ENCODE results near the gene MAP2K6. TPM values are rescaled to one million over a fixed set of nuclear protein-coding genes. Genes with fewer than 3 reads are reported as not detected.

The MAP2K6 gene
- total and polyA plus RNA-seq, 10 of the 15 experiments (the other 5 are each of a cell fraction or from before 2014, with no cell fraction given), result 15.6 to 70.3 (median 22.9) TPM

DNA sequence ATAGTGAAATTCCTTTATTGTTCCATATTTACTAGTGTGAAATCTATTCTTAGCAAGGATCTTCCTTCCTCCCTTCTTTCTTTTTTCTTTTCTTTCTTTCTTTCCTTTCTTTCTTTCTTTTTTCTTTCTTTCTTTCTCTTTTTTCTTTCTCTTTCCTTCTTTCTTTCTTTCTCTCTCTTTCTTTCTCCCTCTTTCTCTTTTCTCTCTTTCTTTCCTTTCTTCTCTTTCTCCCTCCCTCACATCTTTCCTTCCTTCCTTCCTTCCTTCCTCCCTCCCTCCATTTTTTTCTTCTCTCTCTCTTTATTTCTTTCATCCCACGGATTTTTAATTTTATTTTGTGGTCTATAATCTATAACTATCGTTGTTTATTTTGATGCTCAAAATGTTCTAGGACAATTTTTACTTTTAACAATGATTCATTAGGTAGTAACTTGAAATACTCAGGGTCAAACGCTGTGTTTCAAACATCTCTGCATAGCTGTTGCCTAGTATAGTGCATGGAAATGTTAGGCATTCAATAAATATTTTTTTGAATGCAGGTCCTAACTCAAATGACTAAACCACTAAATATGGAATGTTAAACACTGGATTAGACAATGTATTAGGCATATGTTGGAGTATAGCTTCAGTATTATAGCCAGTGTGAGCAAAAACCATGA is 178.3 kb downstream of the MAP2K6 start (continued):
- TF ChIP-seq, protein P1, sequence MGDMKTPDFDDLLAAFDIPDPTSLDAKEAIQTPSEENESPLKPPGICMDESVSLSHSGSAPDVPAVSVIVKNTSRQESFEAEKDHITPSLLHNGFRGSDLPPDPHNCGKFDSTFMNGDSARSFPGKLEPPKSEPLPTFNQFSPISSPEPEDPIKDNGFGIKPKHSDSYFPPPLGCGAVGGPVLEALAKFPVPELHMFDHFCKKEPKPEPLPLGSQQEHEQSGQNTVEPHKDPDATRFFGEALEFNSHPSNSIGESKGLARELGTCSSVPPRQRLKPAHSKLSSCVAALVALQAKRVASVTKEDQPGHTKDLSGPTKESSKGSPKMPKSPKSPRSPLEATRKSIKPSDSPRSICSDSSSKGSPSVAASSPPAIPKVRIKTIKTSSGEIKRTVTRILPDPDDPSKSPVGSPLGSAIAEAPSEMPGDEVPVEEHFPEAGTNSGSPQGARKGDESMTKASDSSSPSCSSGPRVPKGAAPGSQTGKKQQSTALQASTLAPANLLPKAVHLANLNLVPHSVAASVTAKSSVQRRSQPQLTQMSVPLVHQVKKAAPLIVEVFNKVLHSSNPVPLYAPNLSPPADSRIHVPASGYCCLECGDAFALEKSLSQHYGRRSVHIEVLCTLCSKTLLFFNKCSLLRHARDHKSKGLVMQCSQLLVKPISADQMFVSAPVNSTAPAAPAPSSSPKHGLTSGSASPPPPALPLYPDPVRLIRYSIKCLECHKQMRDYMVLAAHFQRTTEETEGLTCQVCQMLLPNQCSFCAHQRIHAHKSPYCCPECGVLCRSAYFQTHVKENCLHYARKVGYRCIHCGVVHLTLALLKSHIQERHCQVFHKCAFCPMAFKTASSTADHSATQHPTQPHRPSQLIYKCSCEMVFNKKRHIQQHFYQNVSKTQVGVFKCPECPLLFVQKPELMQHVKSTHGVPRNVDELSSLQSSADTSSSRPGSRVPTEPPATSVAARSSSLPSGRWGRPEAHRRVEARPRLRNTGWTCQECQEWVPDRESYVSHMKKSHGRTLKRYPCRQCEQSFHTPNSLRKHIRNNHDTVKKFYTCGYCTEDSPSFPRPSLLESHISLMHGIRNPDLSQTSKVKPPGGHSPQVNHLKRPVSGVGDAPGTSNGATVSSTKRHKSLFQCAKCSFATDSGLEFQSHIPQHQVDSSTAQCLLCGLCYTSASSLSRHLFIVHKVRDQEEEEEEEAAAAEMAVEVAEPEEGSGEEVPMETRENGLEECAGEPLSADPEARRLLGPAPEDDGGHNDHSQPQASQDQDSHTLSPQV (IDR thresholded peaks at IDR 0.05), result no peak
- TF ChIP-seq PML (IDR thresholded peaks at IDR 0.05; ENCODE audit: low read length), result no peak

DNA sequence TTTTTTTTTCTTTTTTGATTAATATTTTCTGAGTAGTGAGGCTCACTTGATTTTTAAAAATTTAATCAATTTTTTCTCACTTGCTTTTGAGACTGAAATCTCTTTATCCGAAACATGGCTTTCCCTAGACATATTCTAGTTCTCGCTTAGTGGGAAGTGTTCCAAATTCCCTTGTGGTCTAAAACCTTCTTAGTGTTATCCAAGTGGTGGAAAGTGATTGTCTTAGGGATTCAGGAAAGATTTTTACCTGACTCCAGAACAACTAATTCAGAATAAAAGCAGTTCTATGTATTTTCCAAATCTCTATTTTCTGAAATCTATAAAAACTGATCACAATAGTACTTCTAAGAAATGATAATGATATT is 178.8 kb downstream of the MAP2K6 start:
- H3K36me3 ChIP-seq (ENCODE audit: control insufficient read depth in 2 of 2, insufficient read depth in 2 of 2, low read length in 1 of 2), result no peaks in the 10 kb centered on the region
- no peak for TF ChIP-seq SMARCA5 (IDR thresholded peaks at IDR 0.05)
- no peak for TF ChIP-seq ZNF384 (IDR thresholded peaks at IDR 0.05; ENCODE audit: borderline replicate concordance, low read depth, low read length)
- TF ChIP-seq CBFB (IDR thresholded peaks at IDR 0.05; ENCODE audit: low read depth), result no peak
- TF ChIP-seq GABPA (IDR thresholded peaks at IDR 0.05; ENCODE audit: low read depth), result no peak
- no peak for TF ChIP-seq PAX5 (IDR thresholded peaks at IDR 0.05; ENCODE audit: borderline replicate concordance, low read depth, low read length)
- no peak for TF ChIP-seq MXI1 (IDR thresholded peaks at IDR 0.05; ENCODE audit: low read depth, low read length)
- no peak for TF ChIP-seq ZNF24 (IDR thresholded peaks at IDR 0.05)
- no peak for TF ChIP-seq ZBED1 (IDR thresholded peaks at IDR 0.05; ENCODE audit: borderline replicate concordance)
- TF ChIP-seq WRNIP1 (IDR thresholded peaks at IDR 0.05; ENCODE audit: borderline replicate concordance, low read depth, low read length), result no peak
- TF ChIP-seq, protein P2, sequence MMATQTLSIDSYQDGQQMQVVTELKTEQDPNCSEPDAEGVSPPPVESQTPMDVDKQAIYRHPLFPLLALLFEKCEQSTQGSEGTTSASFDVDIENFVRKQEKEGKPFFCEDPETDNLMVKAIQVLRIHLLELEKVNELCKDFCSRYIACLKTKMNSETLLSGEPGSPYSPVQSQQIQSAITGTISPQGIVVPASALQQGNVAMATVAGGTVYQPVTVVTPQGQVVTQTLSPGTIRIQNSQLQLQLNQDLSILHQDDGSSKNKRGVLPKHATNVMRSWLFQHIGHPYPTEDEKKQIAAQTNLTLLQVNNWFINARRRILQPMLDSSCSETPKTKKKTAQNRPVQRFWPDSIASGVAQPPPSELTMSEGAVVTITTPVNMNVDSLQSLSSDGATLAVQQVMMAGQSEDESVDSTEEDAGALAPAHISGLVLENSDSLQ (IDR thresholded peaks at IDR 0.05), result no peak
- H4K20me1 ChIP-seq (ENCODE audit: control insufficient read depth, insufficient read depth), result no peaks in the 10 kb centered on the region
- no peak overlapping the region for H3K9ac ChIP-seq (ENCODE audit: control insufficient read depth, insufficient read depth, low read length)
- H3K27ac ChIP-seq (ENCODE audit: control insufficient read depth, insufficient read depth), result no peak overlapping the region
- H3K4me1 ChIP-seq (ENCODE audit: control insufficient read depth, insufficient read depth, low read length), result no peaks in the 10 kb centered on the region
- no TSS peak for BruUV-seq (replicated peaks)
- in situ Hi-C loops (cut with MboI), result no loop called here
- ChIA-PET CTCF (interaction anchor here (2.0 to 2.7 kb wide), 2 partner anchors 14 to 16 kb away, joined by 10 to 11 read pairs; no protein-coding TSS in a partner anchor), SMC1A (ENCODE audit: uncharacterized antibody, unreplicated experiment) (no interaction called here), POLR2A (no interaction called here), RAD21 (ENCODE audit: unreplicated experiment) (interaction anchor here (1.5 kb wide), 1 partner anchor 13 kb away, joined by 5 read pairs; no protein-coding TSS in a partner anchor)
- no peak overlapping the region for H2AFZ ChIP-seq (ENCODE audit: control insufficient read depth, low read depth, low read length)
- ATAC-seq (no peak), FAIRE-seq (no peak), DNase-seq (ENCODE audit: low read depth, low spot score) (no peak)
- H3K4me2 ChIP-seq (ENCODE audit: control insufficient read depth, insufficient read depth), result no peak overlapping the region
- 0% methylated on average over 2 of the region's 2 CpGs for WGBS (ENCODE audit: insufficient coverage, insufficient replicate concordance, low lambda C conversion rate, missing lambda C conversion rate)
- H3K27me3 ChIP-seq (replicated peaks in 1 of 2; ENCODE audit: control insufficient read depth in 2 of 2, insufficient read depth in 2 of 2, low read length in 1 of 2), result peaks cover 0 to 2% of the 10 kb centered on the region in 2 experiments; a peak in 3 of 4 replicates
- H3K4me3 ChIP-seq, result no peak overlapping the region
- H3K9me3 ChIP-seq (replicated peaks; ENCODE audit: control insufficient read depth, insufficient read depth, low read length), result no peaks in the 10 kb centered on the region
- H3K79me2 ChIP-seq (ENCODE audit: control insufficient read depth, insufficient read depth, low read length), result no peaks in the 10 kb centered on the region
- intact Hi-C loops (cut with micrococcal nuclease; ENCODE audit: unreplicated experiment), result no loop called here
